C1 segment of cervical spinal cord (tissue), 14 donors: ENCODE data around the gene CDHR4.
"Not testable (repeated sequence)": the region's sequence is repeated elsewhere in the genome, so short reads cannot be mapped to it uniquely, and the experiment has no call there.

Experiments used
- DNase-seq, 14 donors: peaks; one replicate each; lab custom pipeline; 2025; lab: John Stamatoyannopoulos, UW

CDHR4 gene

GRCh38 chr3:49804141-49805041, 4.7 kb upstream of the CDHR4 start:
- no peak for DNase-seq

- peak in 7 of 14 donors; percentile 35 to 60 (median 49) for DNase-seq
Observed at GRCh38 chr3:49803465-49804140, 3.9 kb upstream of the CDHR4 start.

GRCh38 chr3:49802719-49803464, 3.2 kb upstream of the CDHR4 start, which contains the start of gene INKA1:
INKA1 (plus strand) TSS chr3:49803261; CDS start chr3:49803393, 132 bp downstream.
- peak in 13 of 14 donors; percentile 49 to 86 (median 78) for DNase-seq

- DNase-seq, result no peak
Observed at GRCh38 chr3:49801160-49801559, 1.5 kb upstream of the CDHR4 start.

GRCh38 chr3:49799105-49799504, 568 bp downstream of the CDHR4 start:
- DNase-seq, result no peak

- no peak for DNase-seq
Observed at GRCh38 chr3:49794926-49795905, 4.5 kb downstream of the CDHR4 start.

GRCh38 chr3:49794431-49794830, 5.2 kb downstream of the CDHR4 start:
- no peak for DNase-seq

GRCh38 chr3:49793486-49794085, 6.1 kb downstream of the CDHR4 start:
- no peak for DNase-seq

GRCh38 chr3:49792371-49793150, 7.1 kb downstream of the CDHR4 start:
- no peak for DNase-seq

- no peak for DNase-seq
Observed at GRCh38 chr3:49791571-49791970, 8.1 kb downstream of the CDHR4 start.

- DNase-seq, result no peak
Observed at GRCh38 chr3:49790626-49791411, 8.9 kb downstream of the CDHR4 start.

GRCh38 chr3:49788056-49788455, 11.6 kb downstream of the CDHR4 start:
- DNase-seq, result no peak

- no peak for DNase-seq
Observed at GRCh38 chr3:49787536-49787935, 12.1 kb downstream of the CDHR4 start.

- DNase-seq, result no peak
Observed at GRCh38 chr3:49787182-49787464, 12.6 kb downstream of the CDHR4 start.

- peak; percentile 91 to 100 (median 98) for DNase-seq
Observed at GRCh38 chr3:49786357-49787181, 13.1 kb downstream of the CDHR4 start, which contains the start of gene IP6K1. IP6K1 (minus strand) TSS chr3:49786542; CDS start chr3:49748040, 38,502 bp downstream.

GRCh38 chr3:49785565-49786356, 13.9 kb downstream of the CDHR4 start:
- DNase-seq, result peak in 3 of 14 donors; percentile 65 to 74 (median 66)

- not testable (repeated sequence) for DNase-seq
Observed at GRCh38 chr3:49782277-49782676, 17.4 kb downstream of the CDHR4 start.
